ENCODE data around the gene ACTR6. TPM values are rescaled to one million over a fixed set of nuclear protein-coding genes. Genes with fewer than 3 reads are reported as not detected.
"Not testable (repeated sequence)": the region's sequence is repeated elsewhere in the genome, so short reads cannot be mapped to it uniquely, and the experiment has no call there.

ACTR6 gene
- total RNA-seq, 1 donor from 2014 or later, result 23.5 TPM

GRCh38 chr12:100184549-100185145 is 16.0 kb upstream of the ACTR6 start:
- no peak for ATAC-seq (ENCODE audit: low read depth)
- no peak overlapping the region for H3K27ac Mint-ChIP-seq
- no peaks in the 10 kb centered on the region for H3K27me3 Mint-ChIP-seq
- ChIA-PET CTCF (interaction anchor here (1.4 kb wide), 1 partner anchor 30 kb away, joined by 3 read pairs; no protein-coding TSS in a partner anchor), POLR2A (no interaction called here)
- intact Hi-C loops (cut with micrococcal nuclease), result no loop called here
- no peak overlapping the region for H3K4me3 Mint-ChIP-seq
- DNase-seq, result no peak
- H3K36me3 Mint-ChIP-seq (ENCODE audit: low read depth), result peaks cover 26% of the 10 kb centered on the region
- H3K9me3 Mint-ChIP-seq, result no peaks in the 10 kb centered on the region
- TF ChIP-seq, protein P1, sequence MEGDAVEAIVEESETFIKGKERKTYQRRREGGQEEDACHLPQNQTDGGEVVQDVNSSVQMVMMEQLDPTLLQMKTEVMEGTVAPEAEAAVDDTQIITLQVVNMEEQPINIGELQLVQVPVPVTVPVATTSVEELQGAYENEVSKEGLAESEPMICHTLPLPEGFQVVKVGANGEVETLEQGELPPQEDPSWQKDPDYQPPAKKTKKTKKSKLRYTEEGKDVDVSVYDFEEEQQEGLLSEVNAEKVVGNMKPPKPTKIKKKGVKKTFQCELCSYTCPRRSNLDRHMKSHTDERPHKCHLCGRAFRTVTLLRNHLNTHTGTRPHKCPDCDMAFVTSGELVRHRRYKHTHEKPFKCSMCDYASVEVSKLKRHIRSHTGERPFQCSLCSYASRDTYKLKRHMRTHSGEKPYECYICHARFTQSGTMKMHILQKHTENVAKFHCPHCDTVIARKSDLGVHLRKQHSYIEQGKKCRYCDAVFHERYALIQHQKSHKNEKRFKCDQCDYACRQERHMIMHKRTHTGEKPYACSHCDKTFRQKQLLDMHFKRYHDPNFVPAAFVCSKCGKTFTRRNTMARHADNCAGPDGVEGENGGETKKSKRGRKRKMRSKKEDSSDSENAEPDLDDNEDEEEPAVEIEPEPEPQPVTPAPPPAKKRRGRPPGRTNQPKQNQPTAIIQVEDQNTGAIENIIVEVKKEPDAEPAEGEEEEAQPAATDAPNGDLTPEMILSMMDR (IDR thresholded peaks at IDR 0.05), result no peak
- H3K4me1 Mint-ChIP-seq, result peaks cover 6% of the 10 kb centered on the region

DNA sequence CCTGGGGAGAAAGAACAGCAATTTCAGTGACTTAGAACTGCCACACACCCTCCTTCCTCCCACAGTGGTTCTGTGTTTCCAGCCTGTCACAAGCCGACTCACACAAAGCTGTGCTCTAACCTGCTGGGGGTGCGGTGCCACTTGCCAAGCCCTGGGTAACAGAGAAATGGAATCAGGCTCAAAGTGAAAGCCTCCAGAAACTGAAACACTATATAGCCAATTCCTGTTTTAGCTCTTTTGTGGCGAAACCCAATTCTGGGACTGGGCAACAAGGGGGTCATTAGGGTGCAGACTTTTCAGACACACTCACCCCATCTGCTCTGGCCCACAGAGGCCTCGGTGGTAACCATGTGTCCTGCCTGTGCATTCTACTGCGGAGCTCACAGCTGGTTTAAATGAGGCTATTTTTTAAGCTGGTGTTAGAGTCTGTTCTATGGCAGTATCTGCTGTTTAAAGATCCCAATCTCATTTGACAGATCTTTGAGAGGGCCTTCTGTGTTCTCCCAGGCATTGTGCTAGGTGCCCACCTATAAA is 15.2 kb upstream of the ACTR6 start:
- Mint-ChIP-seq H3K4me3 (no peak overlapping the region), H3K27me3 (no peaks in the 10 kb centered on the region), H3K9me3 (no peaks in the 10 kb centered on the region), H3K36me3 (ENCODE audit: low read depth) (peaks cover 32% of the 10 kb centered on the region), H3K27ac (no peak overlapping the region), H3K4me1 (peaks cover 6% of the 10 kb centered on the region)
- DNase-seq, result no peak
- ATAC-seq (ENCODE audit: low read depth), result no peak
- intact Hi-C loops (cut with micrococcal nuclease), result no loop called here
- TF ChIP-seq, protein P1 (IDR thresholded peaks at IDR 0.05), result no peak
- ChIA-PET POLR2A (no interaction called here), CTCF (interaction anchor here (1.4 kb wide), 1 partner anchor 31 kb away, joined by 3 read pairs; no protein-coding TSS in a partner anchor)

DNA sequence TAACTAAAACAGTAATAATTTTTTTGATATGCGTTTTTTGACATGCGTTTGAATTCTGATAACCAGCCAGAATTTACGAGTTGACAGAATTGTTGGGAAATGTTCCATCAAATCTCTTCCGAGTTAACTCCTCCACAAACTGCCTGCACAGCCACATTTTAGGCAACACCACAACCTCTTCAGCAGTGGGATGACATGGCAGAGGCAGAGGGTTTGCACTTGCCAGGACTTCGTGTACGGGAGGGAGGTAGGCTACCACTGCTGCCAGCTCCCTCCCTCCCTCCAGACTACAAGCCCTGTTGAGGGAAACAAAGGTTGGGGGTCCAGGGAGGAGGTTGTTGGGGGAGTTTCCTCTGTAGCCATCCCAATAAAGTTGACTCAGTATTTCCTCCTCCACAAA is 14.5 kb upstream of the ACTR6 start:
- Mint-ChIP-seq H3K9me3 (no peaks in the 10 kb centered on the region), H3K4me1 (peaks cover 6% of the 10 kb centered on the region), H3K36me3 (ENCODE audit: low read depth) (peaks cover 32% of the 10 kb centered on the region), H3K27me3 (no peaks in the 10 kb centered on the region), H3K4me3 (no peak overlapping the region), H3K27ac (no peak overlapping the region)
- ChIA-PET CTCF (interaction anchor here (1.4 kb wide), 1 partner anchor 31 kb away, joined by 3 read pairs; no protein-coding TSS in a partner anchor), POLR2A (no interaction called here)
- intact Hi-C loops (cut with micrococcal nuclease), result no loop called here
- ATAC-seq (ENCODE audit: low read depth) (no peak), DNase-seq (no peak)
- TF ChIP-seq, protein P1 (IDR thresholded peaks at IDR 0.05), result no peak

- Mint-ChIP-seq H3K4me3 (no peak overlapping the region), H3K36me3 (ENCODE audit: low read depth) (peaks cover 38% of the 10 kb centered on the region), H3K9me3 (no peaks in the 10 kb centered on the region), H3K27ac (no peak overlapping the region), H3K27me3 (no peaks in the 10 kb centered on the region), H3K4me1 (peaks cover 3% of the 10 kb centered on the region)
- no peak for DNase-seq
- intact Hi-C loops (cut with micrococcal nuclease), result no loop called here
- POLR2A ChIA-PET, result interaction anchor here (0.5 kb wide), 1 partner anchor 9 kb away, joined by 3 read pairs; no protein-coding TSS in a partner anchor
- CTCF ChIA-PET, result no interaction called here
- ATAC-seq (ENCODE audit: low read depth), result no peak
- TF ChIP-seq, protein P1 (IDR thresholded peaks at IDR 0.05), result no peak
Measured at GRCh38 chr12:100187068-100187467, 13.5 kb upstream of the ACTR6 start.

GRCh38 chr12:100187857-100188519 is 12.6 kb upstream of the ACTR6 start:
- CTCF ChIA-PET, result no interaction called here
- intact Hi-C loops (cut with micrococcal nuclease), result no loop called here
- H3K4me3 Mint-ChIP-seq, result no peak overlapping the region
- POLR2A ChIA-PET, result no interaction called here
- ATAC-seq (ENCODE audit: low read depth), result no peak
- H3K27ac Mint-ChIP-seq, result no peak overlapping the region
- DNase-seq, result no peak
- no peaks in the 10 kb centered on the region for H3K9me3 Mint-ChIP-seq
- no peaks in the 10 kb centered on the region for H3K27me3 Mint-ChIP-seq
- peaks cover 42% of the 10 kb centered on the region for H3K36me3 Mint-ChIP-seq (ENCODE audit: low read depth)
- TF ChIP-seq, protein P1 (IDR thresholded peaks at IDR 0.05), result no peak
- H3K4me1 Mint-ChIP-seq, result peaks cover 3% of the 10 kb centered on the region

DNA sequence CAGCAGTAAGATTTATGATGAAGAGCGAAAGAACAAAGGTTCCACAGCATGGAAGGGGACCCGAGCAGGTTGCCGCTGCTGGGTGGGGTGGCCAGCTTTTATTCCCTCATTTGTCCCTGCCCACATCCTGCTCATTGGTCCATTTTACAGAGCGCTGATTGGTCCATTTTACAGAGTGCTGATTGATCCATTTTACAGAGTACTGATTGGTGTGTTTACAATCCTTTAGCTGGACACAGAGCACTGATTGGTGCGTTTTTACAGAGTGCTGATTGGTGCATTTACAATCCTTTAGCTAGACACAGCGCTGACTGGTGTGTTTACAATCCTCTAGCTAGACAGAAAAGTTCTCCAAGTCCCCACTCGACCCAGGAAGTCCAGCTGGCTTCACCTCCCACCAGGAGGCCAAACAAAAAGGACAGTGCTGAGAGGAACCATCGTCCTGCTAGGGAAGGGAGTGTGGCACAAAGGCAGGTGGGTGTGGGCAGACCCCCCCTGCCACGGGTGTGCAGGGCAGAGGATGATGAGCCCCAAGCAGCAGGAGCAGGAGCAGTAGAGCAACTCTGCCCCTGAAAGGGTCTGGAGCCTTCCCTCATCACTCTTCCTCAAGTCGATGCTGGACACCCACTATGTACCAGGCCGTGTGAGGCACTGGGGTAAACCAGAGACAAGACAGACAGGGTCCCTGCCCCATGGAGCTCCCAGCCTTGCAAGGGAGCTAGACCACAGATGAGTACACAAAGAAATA is 11.6 kb upstream of the ACTR6 start:
- not testable (repeated sequence) for H3K27ac Mint-ChIP-seq, H3K4me3 Mint-ChIP-seq

More for the DNA sequence above, 11.6 kb upstream of the ACTR6 start:
- H3K9me3 Mint-ChIP-seq; POLR2A ChIA-PET; intact Hi-C loops (cut with micrococcal nuclease); H3K4me1 Mint-ChIP-seq; CTCF ChIA-PET; H3K27me3 Mint-ChIP-seq; DNase-seq; ATAC-seq (ENCODE audit: low read depth): not testable (repeated sequence)
- peaks cover 50% of the 10 kb centered on the region for H3K36me3 Mint-ChIP-seq (ENCODE audit: low read depth)

Data from activated B cell treated with CpG ODN at 0.5 μM for 24 hours (primary cell).